Neural cell (in vitro differentiated cells): ENCODE measurements around the gene PIGS. TPM values are rescaled to one million over a fixed set of nuclear protein-coding genes. Genes with fewer than 3 reads are reported as not detected.

Experiments
- H2AFZ ChIP-seq: fragments of 200-600, 300-800 bp; sonication (generic), shearing (Covaris generic); 2 replicates; pipeline ENCODE4 v1.6.0; 2014; ENCODE audit warnings: low read depth, mild to moderate bottlenecking, antibody characterized with exemption, low read length, moderate library complexity
- H3F3A ChIP-seq: fragments of 200-600 bp; shearing (Covaris generic); 2 replicates; pipeline ENCODE4 v1.6.1; 2016; ENCODE audit warnings: mild to moderate bottlenecking, moderate library complexity, mixed read lengths, antibody characterized with exemption, low read length; ENCODE audit not compliant: insufficient read depth, poor library complexity, severe bottlenecking
- H3K27ac ChIP-seq: fragments of 200-600, 300-800 bp; sonication (generic), shearing (Covaris generic); 2 replicates; pipeline ENCODE4 v1.5.1; 2014; ENCODE audit warnings: mild to moderate bottlenecking, low read length, moderate library complexity
- H3K27me3 ChIP-seq: fragments of 300-800, 200-600 bp; sonication (generic), shearing (Covaris generic); 2 replicates; pipeline ENCODE4 v1.6.0; 2014; ENCODE audit warnings: mild to moderate bottlenecking, low read depth, low read length, moderate library complexity; ENCODE audit not compliant: insufficient read depth
- H3K36me3 ChIP-seq: fragments of 300-800, 200-600 bp; sonication (generic), shearing (Covaris generic); 2 replicates; pipeline ENCODE4 v1.5.1; 2014; ENCODE audit warnings: mild to moderate bottlenecking, antibody characterized with exemption, low read length, moderate library complexity; ENCODE audit not compliant: insufficient read depth
- H3K4me2 ChIP-seq: fragments of 300-800, 200-600 bp; sonication (generic), shearing (Covaris generic); 2 replicates; pipeline ENCODE4 v1.6.0; 2014; ENCODE audit warnings: mild to moderate bottlenecking, low read length
- H3K4me3 ChIP-seq: fragments of 300-800, 200-600 bp; sonication (generic), shearing (Covaris generic); 2 replicates; pipeline ENCODE4 v1.5.1; 2014; ENCODE audit warnings: mild to moderate bottlenecking, low read length, moderate library complexity
- H3K79me2 ChIP-seq: fragments of 200-600 bp; shearing (Covaris generic); replicated peaks from 2 replicates; pipeline ENCODE4 v1.6.0; 2014; ENCODE audit warnings: mild to moderate bottlenecking, low read length, moderate library complexity; ENCODE audit not compliant: insufficient read depth
- H3K9ac ChIP-seq: fragments of 300-800, 200-600 bp; sonication (generic), shearing (Covaris generic); 2 replicates; pipeline ENCODE4 v1.6.1; 2016; ENCODE audit warnings: mild to moderate bottlenecking, low read length, mixed read lengths
- H3K9me2 ChIP-seq: fragments of 200-600 bp; shearing (Covaris generic); 2 replicates; pipeline ENCODE4 v1.6.1; 2016; ENCODE audit warnings: mild to moderate bottlenecking, low read length, mixed read lengths; ENCODE audit not compliant: insufficient read depth
- H3K9me3 ChIP-seq: fragments of 200-600, 300-800 bp; sonication (generic), shearing (Covaris generic); 2 replicates; pipeline ENCODE4 v1.6.1; 2016; ENCODE audit warnings: mild to moderate bottlenecking, mixed run types, low read length, moderate library complexity, mixed read lengths
- H4K20me1 ChIP-seq: fragments of 200-600 bp; shearing (Covaris generic); 2 replicates; pipeline ENCODE4 v1.6.1; 2016; ENCODE audit warnings: mild to moderate bottlenecking, mixed run types; ENCODE audit not compliant: insufficient read depth
- EP300 ChIP-seq: fragments of 450-650 bp; conservative IDR thresholded peaks from 2 replicates; pipeline ENCODE4 v1.6.1; 2014; ENCODE audit warnings: antibody characterized with exemption, mild to moderate bottlenecking, moderate library complexity; ENCODE audit not compliant: poor library complexity, severe bottlenecking
- EZH2 ChIP-seq: fragments of 200-600, 300-800 bp; shearing (Covaris generic), sonication (generic); IDR thresholded peaks from 2 replicates; pipeline ENCODE4 v1.6.1; 2014; ENCODE audit warnings: antibody characterized with exemption, low read length, borderline replicate concordance, mild to moderate bottlenecking; ENCODE audit not compliant: insufficient read depth, poor library complexity, severe bottlenecking
- MXI1 ChIP-seq: fragments of 450-650 bp; conservative IDR thresholded peaks from 2 replicates; pipeline ENCODE4 v1.6.1; 2014; ENCODE audit warnings: antibody characterized with exemption, mild to moderate bottlenecking; ENCODE audit not compliant: poor library complexity, severe bottlenecking
- POLR2AphosphoS5 ChIP-seq: IDR thresholded peaks from 2 replicates; pipeline ENCODE4 v1.6.1; 2012
- RAD21 ChIP-seq: fragments of 450-650 bp; conservative IDR thresholded peaks from 2 replicates; pipeline ENCODE4 v1.6.1; 2014; ENCODE audit warnings: antibody characterized with exemption, mild to moderate bottlenecking, moderate library complexity
- SMC3 ChIP-seq: fragments of 450-650 bp; conservative IDR thresholded peaks from 2 replicates; pipeline ENCODE4 v1.6.1; 2014; ENCODE audit warnings: antibody characterized with exemption, mild to moderate bottlenecking, moderate library complexity; ENCODE audit not compliant: poor library complexity
- TAF1 ChIP-seq: IDR thresholded peaks from 2 replicates; pipeline ENCODE4 v1.6.1; 2012; ENCODE audit warnings: low read depth
- polyA plus RNA-seq: library from polyadenylated mRNA; depleted of rRNA; stranded (reverse); fragments of >200 nt; gene quantifications from 2 replicates; pipeline ENCODE4 v1.2.3, GENCODE V29; 2014
- TF ChIP-seq, protein P1 (sequence below): fragments of 450-650 bp; IDR thresholded peaks from 2 replicates; pipeline ENCODE4 v1.5.1; 2014; ENCODE audit warnings: antibody characterized with exemption, mild to moderate bottlenecking, moderate library complexity; ENCODE audit not compliant: poor library complexity, severe bottlenecking
- TF ChIP-seq, protein P2 (sequence below): IDR thresholded peaks from 2 replicates; pipeline ENCODE4 v1.6.1; 2012; ENCODE audit warnings: borderline replicate concordance

The PIGS gene
- polyA plus RNA-seq, 1 donor from 2014 or later: 37.6 TPM

DNA sequence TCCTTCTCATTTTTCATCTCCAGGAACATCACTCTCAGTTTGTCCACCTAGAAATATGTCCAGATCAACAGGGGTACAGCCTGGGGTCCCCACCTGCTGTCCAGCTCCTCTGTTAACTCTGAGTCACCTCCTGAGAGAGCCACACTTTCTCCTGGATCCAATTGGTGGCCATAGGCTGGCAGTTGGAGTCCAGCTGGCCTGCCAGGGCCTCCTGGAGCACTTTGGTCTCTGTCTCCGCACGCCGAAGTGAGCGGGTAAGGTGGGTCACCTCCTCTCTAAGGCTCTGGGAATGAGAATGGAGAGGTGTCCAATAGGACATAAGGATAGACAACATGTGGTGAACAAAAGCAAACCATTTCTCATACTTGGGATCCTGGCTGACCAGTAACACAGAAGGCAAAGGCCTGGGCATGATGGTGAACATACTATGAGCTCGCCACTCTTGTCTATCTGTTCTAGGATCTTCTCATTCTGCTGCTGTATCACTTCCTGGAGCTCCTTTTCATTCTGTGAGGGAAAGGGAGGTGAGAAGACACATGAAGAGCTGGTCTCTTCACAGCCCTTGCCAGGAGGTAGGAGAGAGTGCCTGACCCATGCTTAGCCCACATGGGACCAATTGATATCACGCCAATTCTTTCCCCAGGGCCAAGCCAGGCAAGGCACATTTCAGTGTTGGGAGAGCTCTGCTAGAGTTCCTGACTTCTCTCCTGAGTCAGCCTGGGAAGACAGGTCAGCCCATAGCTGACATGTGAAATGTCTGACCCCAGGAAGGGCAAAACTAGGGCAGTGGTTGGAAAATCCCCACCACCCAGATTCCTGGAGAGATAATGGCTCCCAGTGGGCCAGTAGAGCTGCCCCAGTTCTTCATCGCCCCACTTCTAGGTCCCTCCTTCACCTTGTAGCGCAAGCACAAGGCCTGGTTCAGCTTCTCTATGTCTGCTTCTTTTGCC lies 7.2 kb upstream of the PIGS start:
- Histone ChIP-seq H3K4me3 (no peak overlapping the region), H3K9ac (no peak overlapping the region), H3K27ac (no peak overlapping the region), H3F3A (no peaks in the 10 kb centered on the region), H2AFZ (no peak overlapping the region), H3K9me2 (no peaks in the 10 kb centered on the region), H3K79me2 (no peaks in the 10 kb centered on the region), H3K4me2 (no peak overlapping the region), H3K27me3 (no peaks in the 10 kb centered on the region), H3K36me3 (no peaks in the 10 kb centered on the region), H4K20me1 (no peaks in the 10 kb centered on the region), H3K9me3 (no peaks in the 10 kb centered on the region)
- TF ChIP-seq TAF1 (no peak), POLR2AphosphoS5 (no peak), RAD21 (no peak), MXI1 (no peak), EZH2 (no peak), SMC3 (no peak), EP300 (no peak)
- TF ChIP-seq, protein P1, sequence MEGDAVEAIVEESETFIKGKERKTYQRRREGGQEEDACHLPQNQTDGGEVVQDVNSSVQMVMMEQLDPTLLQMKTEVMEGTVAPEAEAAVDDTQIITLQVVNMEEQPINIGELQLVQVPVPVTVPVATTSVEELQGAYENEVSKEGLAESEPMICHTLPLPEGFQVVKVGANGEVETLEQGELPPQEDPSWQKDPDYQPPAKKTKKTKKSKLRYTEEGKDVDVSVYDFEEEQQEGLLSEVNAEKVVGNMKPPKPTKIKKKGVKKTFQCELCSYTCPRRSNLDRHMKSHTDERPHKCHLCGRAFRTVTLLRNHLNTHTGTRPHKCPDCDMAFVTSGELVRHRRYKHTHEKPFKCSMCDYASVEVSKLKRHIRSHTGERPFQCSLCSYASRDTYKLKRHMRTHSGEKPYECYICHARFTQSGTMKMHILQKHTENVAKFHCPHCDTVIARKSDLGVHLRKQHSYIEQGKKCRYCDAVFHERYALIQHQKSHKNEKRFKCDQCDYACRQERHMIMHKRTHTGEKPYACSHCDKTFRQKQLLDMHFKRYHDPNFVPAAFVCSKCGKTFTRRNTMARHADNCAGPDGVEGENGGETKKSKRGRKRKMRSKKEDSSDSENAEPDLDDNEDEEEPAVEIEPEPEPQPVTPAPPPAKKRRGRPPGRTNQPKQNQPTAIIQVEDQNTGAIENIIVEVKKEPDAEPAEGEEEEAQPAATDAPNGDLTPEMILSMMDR: no peak
- TF ChIP-seq, protein P2, sequence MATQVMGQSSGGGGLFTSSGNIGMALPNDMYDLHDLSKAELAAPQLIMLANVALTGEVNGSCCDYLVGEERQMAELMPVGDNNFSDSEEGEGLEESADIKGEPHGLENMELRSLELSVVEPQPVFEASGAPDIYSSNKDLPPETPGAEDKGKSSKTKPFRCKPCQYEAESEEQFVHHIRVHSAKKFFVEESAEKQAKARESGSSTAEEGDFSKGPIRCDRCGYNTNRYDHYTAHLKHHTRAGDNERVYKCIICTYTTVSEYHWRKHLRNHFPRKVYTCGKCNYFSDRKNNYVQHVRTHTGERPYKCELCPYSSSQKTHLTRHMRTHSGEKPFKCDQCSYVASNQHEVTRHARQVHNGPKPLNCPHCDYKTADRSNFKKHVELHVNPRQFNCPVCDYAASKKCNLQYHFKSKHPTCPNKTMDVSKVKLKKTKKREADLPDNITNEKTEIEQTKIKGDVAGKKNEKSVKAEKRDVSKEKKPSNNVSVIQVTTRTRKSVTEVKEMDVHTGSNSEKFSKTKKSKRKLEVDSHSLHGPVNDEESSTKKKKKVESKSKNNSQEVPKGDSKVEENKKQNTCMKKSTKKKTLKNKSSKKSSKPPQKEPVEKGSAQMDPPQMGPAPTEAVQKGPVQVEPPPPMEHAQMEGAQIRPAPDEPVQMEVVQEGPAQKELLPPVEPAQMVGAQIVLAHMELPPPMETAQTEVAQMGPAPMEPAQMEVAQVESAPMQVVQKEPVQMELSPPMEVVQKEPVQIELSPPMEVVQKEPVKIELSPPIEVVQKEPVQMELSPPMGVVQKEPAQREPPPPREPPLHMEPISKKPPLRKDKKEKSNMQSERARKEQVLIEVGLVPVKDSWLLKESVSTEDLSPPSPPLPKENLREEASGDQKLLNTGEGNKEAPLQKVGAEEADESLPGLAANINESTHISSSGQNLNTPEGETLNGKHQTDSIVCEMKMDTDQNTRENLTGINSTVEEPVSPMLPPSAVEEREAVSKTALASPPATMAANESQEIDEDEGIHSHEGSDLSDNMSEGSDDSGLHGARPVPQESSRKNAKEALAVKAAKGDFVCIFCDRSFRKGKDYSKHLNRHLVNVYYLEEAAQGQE: no peak

GRCh38 chr17:28577466-28577824 lies 6.1 kb upstream of the PIGS start:
- H2AFZ ChIP-seq: no peak overlapping the region
- H4K20me1 ChIP-seq: no peaks in the 10 kb centered on the region
- no peak overlapping the region for H3K9ac ChIP-seq
- H3K36me3 ChIP-seq: no peaks in the 10 kb centered on the region
- no peak overlapping the region for H3K27ac ChIP-seq
- no peak overlapping the region for H3K4me2 ChIP-seq
- no peak for TF ChIP-seq EZH2
- no peak for TF ChIP-seq POLR2AphosphoS5
- no peaks in the 10 kb centered on the region for H3F3A ChIP-seq
- H3K9me2 ChIP-seq: no peaks in the 10 kb centered on the region
- no peak overlapping the region for H3K4me3 ChIP-seq
- no peaks in the 10 kb centered on the region for H3K27me3 ChIP-seq
- H3K79me2 ChIP-seq: no peaks in the 10 kb centered on the region
- H3K9me3 ChIP-seq: no peaks in the 10 kb centered on the region
